AG04450 (cell line): ENCODE data around the gene RND2. TPM values are rescaled to one million over a fixed set of nuclear protein-coding genes. Genes with fewer than 3 reads are reported as not detected.

Experiments
- CTCF ChIA-PET: fragments of 300-600, 350-600 bp; formaldehyde crosslinking; extraction: SDS; loops from one replicate; lab custom pipeline; 2022; ENCODE audit warnings: antibody characterized with exemption, inconsistent platforms; lab: Charles Lee
- POLR2A ChIA-PET: fragments of 350-600 bp; formaldehyde crosslinking; extraction: SDS; loops from one replicate; lab custom pipeline; 2021; ENCODE audit warnings: antibody characterized with exemption, inconsistent platforms; lab: Yijun Ruan, JAX
- DNase-seq: peaks from one replicate; pipeline ENCODE4 v3.0.0-alpha.2; 2011; ENCODE audit warnings: low read depth, low spot score
- H3K27ac ChIP-seq: one replicate; pipeline ENCODE4 v1.5.1; 2012; ENCODE audit warnings: low read depth, low read length, control low read depth
- H3K27me3 ChIP-seq: one replicate; pipeline ENCODE4 v1.6.0; 2012; ENCODE audit warnings: low read length; ENCODE audit not compliant: control insufficient read depth, insufficient read depth
- H3K4me3 ChIP-seq: 2 replicates; pipeline ENCODE4 v1.5.1; 2011; ENCODE audit warnings: mild to moderate bottlenecking, low read depth, low read length, control low read depth
- H3K9me3 ChIP-seq: 2 replicates; pipeline ENCODE4 v1.5.1; 2012; ENCODE audit warnings: low read length; ENCODE audit not compliant: control insufficient read depth, insufficient read depth
- CTCF ChIP-seq: IDR thresholded peaks from 2 replicates; pipeline ENCODE4 v1.5.1; 2011; ENCODE audit warnings: low read depth, low read length, control low read depth, inconsistent platforms
- polyA plus RNA-seq: library from polyadenylated mRNA; depleted of rRNA; stranded (reverse); fragments of >200 nt; gene quantifications from 2 replicates; pipeline ENCODE4 v1.2.3, GENCODE V29; 2011

The RND2 gene
- polyA plus RNA-seq, 1 experiment, result 1.7 TPM

GRCh38 chr17:43056051-43056450 is 31.0 kb downstream of the RND2 start:
- Histone ChIP-seq H3K9me3 (no peaks in the 10 kb centered on the region), H3K27ac (no peak overlapping the region), H3K4me3 (no peak overlapping the region), H3K27me3 (no peaks in the 10 kb centered on the region)
- ChIA-PET CTCF (interaction anchor here (0.5 to 0.6 kb wide), 2 partner anchors 40 to 253 kb away, joined by 3 read pairs; no protein-coding TSS in a partner anchor), POLR2A (interaction anchor here (0.6 kb wide), 1 partner anchor 131 kb away, joined by 6 read pairs; no protein-coding TSS in a partner anchor)
- no peak for TF ChIP-seq CTCF
- DNase-seq, result no peak

GRCh38 chr17:43062984-43063638 is 38.1 kb downstream of the RND2 start:
- no peak for TF ChIP-seq CTCF
- Histone ChIP-seq H3K4me3 (no peak overlapping the region), H3K27me3 (no peaks in the 10 kb centered on the region), H3K9me3 (no peaks in the 10 kb centered on the region), H3K27ac (no peak overlapping the region)
- ChIA-PET CTCF (no interaction called here), POLR2A (no interaction called here)
- no peak for DNase-seq

- Histone ChIP-seq H3K27me3 (no peaks in the 10 kb centered on the region), H3K27ac (no peak overlapping the region), H3K9me3 (no peaks in the 10 kb centered on the region), H3K4me3 (no peak overlapping the region)
- DNase-seq, result no peak
- TF ChIP-seq CTCF, result no peak
- POLR2A ChIA-PET, result no interaction called here
- CTCF ChIA-PET, result interaction anchor here (0.6 kb wide), 1 partner anchor 37 kb away, joined by 4 read pairs; no protein-coding TSS in a partner anchor
These were observed 43.7 kb downstream of the RND2 start for GRCh38 chr17:43068570-43069367.

GRCh38 chr17:43069368-43069898 is 44.4 kb downstream of the RND2 start:
- no peak for TF ChIP-seq CTCF
- ChIA-PET CTCF (interaction anchor here (0.6 kb wide), 1 partner anchor 38 kb away, joined by 4 read pairs; no protein-coding TSS in a partner anchor), POLR2A (no interaction called here)
- Histone ChIP-seq H3K4me3 (no peak overlapping the region), H3K9me3 (no peaks in the 10 kb centered on the region), H3K27ac (no peak overlapping the region), H3K27me3 (no peaks in the 10 kb centered on the region)
- DNase-seq, result no peak
